Kidney epithelial cell (primary cell): ENCODE results near the gene HS3ST3A1. TPM values are rescaled to one million over a fixed set of nuclear protein-coding genes. Genes with fewer than 3 reads are reported as not detected.

Experiments used
- DNase-seq: peaks from one replicate; pipeline ENCODE4 v3.0.0-alpha.2; 2010; ENCODE audit warnings: low read depth
- H3K27me3 ChIP-seq: 2 replicates; pipeline ENCODE4 v1.6.0; 2011; ENCODE audit warnings: low read length; ENCODE audit not compliant: control insufficient read depth, insufficient read depth
- H3K36me3 ChIP-seq: 2 replicates; pipeline ENCODE4 v1.5.1; 2011; ENCODE audit warnings: low read length; ENCODE audit not compliant: control insufficient read depth, insufficient read depth
- H3K4me3 ChIP-seq: 2 replicates; pipeline ENCODE4 v1.5.1; 2011; ENCODE audit warnings: low read depth, mild to moderate bottlenecking, control low read depth, low read length
- CTCF ChIP-seq: IDR thresholded peaks from 2 replicates; pipeline ENCODE4 v1.5.1; 2011; ENCODE audit warnings: mild to moderate bottlenecking, moderate library complexity, low read length, control low read depth, inconsistent platforms; ENCODE audit not compliant: insufficient read depth, poor library complexity, severe bottlenecking
- total RNA-seq: library from RNA; depleted of rRNA; stranded (reverse); fragments of >200 nt; gene quantifications from 2 replicates; pipeline ENCODE4 v1.2.3, GENCODE V29; 2015

The HS3ST3A1 gene
- total RNA-seq, 1 donor from 2014 or later = 38.4 TPM

- DNase-seq = no peak
- no peak overlapping the region for H3K4me3 ChIP-seq
- H3K36me3 ChIP-seq = no peaks in the 10 kb centered on the region
- no peak for TF ChIP-seq CTCF
- H3K27me3 ChIP-seq = no peaks in the 10 kb centered on the region
Observed at GRCh38 chr17:13593757-13594156, 8.0 kb downstream of the HS3ST3A1 start.

- DNase-seq = no peak
- H3K27me3 ChIP-seq = no peaks in the 10 kb centered on the region
- no peak for TF ChIP-seq CTCF
Observed at GRCh38 chr17:13593021-13593751, 8.5 kb downstream of the HS3ST3A1 start.

GRCh38 chr17:13592427-13592826 lies 9.3 kb downstream of the HS3ST3A1 start:
- Histone ChIP-seq H3K36me3 (no peaks in the 10 kb centered on the region), H3K27me3 (no peaks in the 10 kb centered on the region), H3K4me3 (no peak overlapping the region)
- no peak for TF ChIP-seq CTCF
- DNase-seq = no peak

More at GRCh38 chr17:13593021-13593751, 8.5 kb downstream of the HS3ST3A1 start:
- no peaks in the 10 kb centered on the region for H3K36me3 ChIP-seq
- H3K4me3 ChIP-seq = no peak overlapping the region

- H3K36me3 ChIP-seq = no peaks in the 10 kb centered on the region
- H3K4me3 ChIP-seq = no peak overlapping the region
- no peak for DNase-seq
- no peak for TF ChIP-seq CTCF
- H3K27me3 ChIP-seq = no peaks in the 10 kb centered on the region
Observed at GRCh38 chr17:13590441-13590840, 11.3 kb downstream of the HS3ST3A1 start.

- DNase-seq = no peak
- Histone ChIP-seq H3K4me3 (no peak overlapping the region), H3K27me3 (no peaks in the 10 kb centered on the region), H3K36me3 (no peaks in the 10 kb centered on the region)
- no peak for TF ChIP-seq CTCF
Observed at GRCh38 chr17:13589658-13590057, 12.1 kb downstream of the HS3ST3A1 start.
